Osteocyte (in vitro differentiated cells): ENCODE results near the gene ASIC4. TPM values are rescaled to one million over a fixed set of nuclear protein-coding genes. Genes with fewer than 3 reads are reported as not detected.

Experiments
- DNase-seq: peaks from one replicate; pipeline ENCODE4 v3.0.0; 2021; ENCODE audit warnings: mixed read lengths; ENCODE audit not compliant: unreplicated experiment; ENCODE audit errors: extremely low spot score
- H3K27ac Mint-ChIP-seq: one replicate; pipeline ENCODE4 v1.8.0; 2021; ENCODE audit warnings: mild to moderate bottlenecking, mixed read lengths; ENCODE audit not compliant: unreplicated experiment
- H3K27me3 Mint-ChIP-seq: one replicate; pipeline ENCODE4 v1.8.0; 2021; ENCODE audit warnings: mixed read lengths; ENCODE audit not compliant: unreplicated experiment
- H3K36me3 Mint-ChIP-seq: one replicate; pipeline ENCODE4 v1.8.0; 2021; ENCODE audit warnings: mixed read lengths; ENCODE audit not compliant: unreplicated experiment
- H3K4me1 Mint-ChIP-seq: one replicate; pipeline ENCODE4 v1.8.0; 2021; ENCODE audit warnings: mixed read lengths; ENCODE audit not compliant: unreplicated experiment
- H3K4me3 Mint-ChIP-seq: one replicate; pipeline ENCODE4 v1.8.0; 2021; ENCODE audit warnings: mild to moderate bottlenecking, moderate library complexity, mixed read lengths; ENCODE audit not compliant: unreplicated experiment
- H3K9me3 Mint-ChIP-seq: one replicate; pipeline ENCODE4 v1.8.0; 2021; ENCODE audit warnings: mixed read lengths; ENCODE audit not compliant: unreplicated experiment
- total RNA-seq: library from RNA; stranded (reverse); gene quantifications from 2 replicates; pipeline ENCODE4 v1.2.1, GENCODE V29; 2021
- TF ChIP-seq, protein P1 (sequence below): fragments of 200-600 bp; sonication (generic); IDR thresholded peaks from 2 replicates; pipeline ENCODE4 v1.5.0; 2021; ENCODE audit warnings: antibody characterized with exemption, mild to moderate bottlenecking, moderate library complexity

ASIC4 gene
- total RNA-seq, 1 donor from 2014 or later: 0.11 TPM

DNA sequence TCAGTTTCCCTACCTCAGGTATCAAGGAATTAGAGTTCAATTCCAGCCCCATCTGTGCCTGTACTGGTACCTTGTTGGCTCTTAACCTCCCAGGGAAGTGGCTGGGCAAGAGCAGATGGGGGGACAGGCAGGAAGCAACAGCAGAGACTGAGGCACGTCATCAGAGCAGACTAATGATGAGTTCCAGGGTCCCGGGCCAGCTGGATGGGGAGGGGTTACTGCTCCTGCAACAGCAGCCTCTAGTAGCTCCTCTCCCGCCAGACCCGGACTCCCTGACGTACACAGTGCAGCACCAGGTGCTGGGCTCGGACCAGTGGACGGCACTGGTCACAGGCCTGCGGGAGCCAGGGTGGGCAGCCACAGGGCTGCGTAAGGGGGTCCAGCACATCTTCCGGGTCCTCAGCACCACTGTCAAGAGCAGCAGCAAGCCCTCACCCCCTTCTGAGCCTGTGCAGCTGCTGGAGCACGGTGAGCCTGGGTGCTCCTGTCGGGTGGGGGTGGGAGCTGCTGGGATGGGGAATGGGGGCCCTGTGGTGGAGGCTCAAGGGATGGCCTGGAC lies 41.6 kb upstream of the ASIC4 start:
- no peak for DNase-seq
- peaks cover 16% of the 10 kb centered on the region for H3K4me1 Mint-ChIP-seq
- TF ChIP-seq, protein P1, sequence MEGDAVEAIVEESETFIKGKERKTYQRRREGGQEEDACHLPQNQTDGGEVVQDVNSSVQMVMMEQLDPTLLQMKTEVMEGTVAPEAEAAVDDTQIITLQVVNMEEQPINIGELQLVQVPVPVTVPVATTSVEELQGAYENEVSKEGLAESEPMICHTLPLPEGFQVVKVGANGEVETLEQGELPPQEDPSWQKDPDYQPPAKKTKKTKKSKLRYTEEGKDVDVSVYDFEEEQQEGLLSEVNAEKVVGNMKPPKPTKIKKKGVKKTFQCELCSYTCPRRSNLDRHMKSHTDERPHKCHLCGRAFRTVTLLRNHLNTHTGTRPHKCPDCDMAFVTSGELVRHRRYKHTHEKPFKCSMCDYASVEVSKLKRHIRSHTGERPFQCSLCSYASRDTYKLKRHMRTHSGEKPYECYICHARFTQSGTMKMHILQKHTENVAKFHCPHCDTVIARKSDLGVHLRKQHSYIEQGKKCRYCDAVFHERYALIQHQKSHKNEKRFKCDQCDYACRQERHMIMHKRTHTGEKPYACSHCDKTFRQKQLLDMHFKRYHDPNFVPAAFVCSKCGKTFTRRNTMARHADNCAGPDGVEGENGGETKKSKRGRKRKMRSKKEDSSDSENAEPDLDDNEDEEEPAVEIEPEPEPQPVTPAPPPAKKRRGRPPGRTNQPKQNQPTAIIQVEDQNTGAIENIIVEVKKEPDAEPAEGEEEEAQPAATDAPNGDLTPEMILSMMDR: no peak
- no peak overlapping the region for H3K27ac Mint-ChIP-seq
- no peaks in the 10 kb centered on the region for H3K9me3 Mint-ChIP-seq
- H3K4me3 Mint-ChIP-seq: no peak overlapping the region
- H3K27me3 Mint-ChIP-seq: no peaks in the 10 kb centered on the region
- no peaks in the 10 kb centered on the region for H3K36me3 Mint-ChIP-seq

DNA sequence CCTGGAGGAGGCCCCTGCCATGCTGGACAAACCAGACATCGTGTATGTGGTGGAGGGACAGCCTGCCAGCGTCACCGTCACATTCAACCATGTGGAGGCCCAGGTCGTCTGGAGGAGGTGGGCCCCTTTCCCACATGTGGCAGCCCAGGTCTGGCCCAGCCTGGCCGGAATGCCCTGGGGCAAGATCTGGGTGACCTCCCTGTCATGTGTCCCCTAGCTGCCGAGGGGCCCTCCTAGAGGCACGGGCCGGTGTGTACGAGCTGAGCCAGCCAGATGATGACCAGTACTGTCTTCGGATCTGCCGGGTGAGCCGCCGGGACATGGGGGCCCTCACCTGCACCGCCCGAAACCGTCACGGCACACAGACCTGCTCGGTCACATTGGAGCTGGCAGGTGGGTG lies 40.8 kb upstream of the ASIC4 start:
- TF ChIP-seq, protein P1: no peak
- Mint-ChIP-seq H3K9me3 (no peaks in the 10 kb centered on the region), H3K27me3 (no peaks in the 10 kb centered on the region), H3K36me3 (no peaks in the 10 kb centered on the region), H3K27ac (no peak overlapping the region), H3K4me3 (no peak overlapping the region), H3K4me1 (peaks cover 16% of the 10 kb centered on the region)
- DNase-seq: no peak

DNA sequence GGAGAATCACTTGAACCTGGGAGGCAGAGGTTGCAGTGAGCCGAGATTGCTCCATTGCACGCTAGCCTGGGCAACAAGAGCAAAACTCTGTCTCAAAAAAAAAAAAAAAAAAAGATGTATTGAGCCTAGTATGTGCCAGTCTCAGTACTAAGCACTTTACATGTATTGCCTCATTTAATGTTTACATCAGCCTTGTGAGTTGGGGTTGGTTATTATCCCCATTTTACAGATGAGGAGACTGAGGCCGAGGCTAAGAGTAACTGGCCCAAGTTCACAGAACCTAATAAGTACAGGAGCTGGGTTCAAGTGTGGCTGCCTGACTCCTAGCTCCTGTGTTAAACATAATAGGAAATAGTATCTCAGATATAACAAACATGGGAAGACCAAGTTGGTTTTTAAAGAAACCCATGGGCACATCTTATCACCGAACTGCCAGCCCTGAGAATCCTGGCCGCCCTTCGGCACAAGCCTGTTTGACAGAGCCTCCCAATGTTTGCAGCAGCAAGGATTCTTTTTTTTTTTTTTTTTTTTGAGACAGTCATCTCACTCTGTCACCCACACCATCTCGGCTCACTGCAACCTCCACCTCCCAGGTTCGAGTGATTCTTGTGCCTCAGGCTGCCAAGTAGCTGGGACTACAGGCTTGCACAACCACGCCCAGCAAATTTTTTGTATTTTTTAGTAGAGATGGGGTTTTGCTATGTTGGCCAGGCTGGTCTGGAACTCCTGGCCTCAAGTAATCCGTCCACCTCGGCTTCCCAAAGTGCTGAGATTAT lies 39.8 kb upstream of the ASIC4 start:
- Mint-ChIP-seq H3K4me1 (peaks cover 12% of the 10 kb centered on the region), H3K4me3 (no peak overlapping the region)

DNA sequence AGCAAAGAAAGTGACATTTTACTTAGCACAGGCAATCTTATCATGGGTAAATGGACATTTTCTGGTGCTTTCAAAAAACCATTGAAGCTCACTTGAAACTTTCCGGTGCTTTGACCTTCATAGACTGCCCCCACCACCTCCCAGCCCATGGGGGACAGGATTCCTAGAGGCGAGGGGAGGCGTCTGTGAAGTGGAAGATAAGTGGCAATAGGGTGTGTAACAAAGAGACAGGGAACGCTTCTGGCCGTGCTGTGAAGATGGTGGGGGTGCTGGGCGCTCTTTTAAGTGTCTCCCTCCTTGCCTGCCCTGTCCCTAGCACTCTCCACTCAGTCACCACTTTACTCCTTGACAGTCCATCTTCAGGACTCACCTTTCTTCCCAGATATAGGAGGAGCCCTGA lies 39.0 kb upstream of the ASIC4 start:
- no peaks in the 10 kb centered on the region for H3K9me3 Mint-ChIP-seq
- TF ChIP-seq, protein P1: no peak
- no peak overlapping the region for H3K27ac Mint-ChIP-seq
- DNase-seq: no peak
- no peaks in the 10 kb centered on the region for H3K27me3 Mint-ChIP-seq
- peaks cover 9% of the 10 kb centered on the region for H3K4me1 Mint-ChIP-seq
- no peak overlapping the region for H3K4me3 Mint-ChIP-seq
- no peaks in the 10 kb centered on the region for H3K36me3 Mint-ChIP-seq

More for the DNA sequence above, 39.8 kb upstream of the ASIC4 start:
- H3K27ac Mint-ChIP-seq: no peak overlapping the region
- H3K27me3 Mint-ChIP-seq: no peaks in the 10 kb centered on the region
- DNase-seq: no peak
- H3K36me3 Mint-ChIP-seq: no peaks in the 10 kb centered on the region
- TF ChIP-seq, protein P1: no peak
- no peaks in the 10 kb centered on the region for H3K9me3 Mint-ChIP-seq
